Smooth muscle cell (in vitro differentiated cells): Measurements from ENCODE around the gene PEBP1. TPM values are rescaled to one million over a fixed set of nuclear protein-coding genes. Genes with fewer than 3 reads are reported as not detected.

Source experiments
- DNase-seq: peaks from one replicate; lab custom pipeline; 2025; ENCODE audit not compliant: unreplicated experiment; lab: John Stamatoyannopoulos, UW
- H2AFZ ChIP-seq: fragments of 200-600 bp; sonication (generic); 2 replicates; pipeline ENCODE4 v1.6.0; 2016; ENCODE audit warnings: antibody characterized with exemption, low read depth, mild to moderate bottlenecking
- H3F3A ChIP-seq: fragments of 200-600 bp; sonication (generic); 2 replicates; pipeline ENCODE4 v1.6.0; 2017; ENCODE audit warnings: antibody characterized with exemption, low read depth
- H3K27ac ChIP-seq: fragments of 200-600 bp; sonication (generic); 2 replicates; pipeline ENCODE4 v1.5.1; 2016; ENCODE audit warnings: low read depth, mild to moderate bottlenecking
- H3K27me3 ChIP-seq: fragments of 200-600 bp; sonication (generic); 2 replicates; pipeline ENCODE4 v1.6.1; 2016; ENCODE audit warnings: low read depth, mild to moderate bottlenecking
- H3K36me3 ChIP-seq: fragments of 200-600 bp; sonication (generic); 2 replicates; pipeline ENCODE4 v1.5.1; 2016; ENCODE audit warnings: low read depth
- H3K4me1 ChIP-seq: fragments of 200-600 bp; sonication (generic); 2 replicates; pipeline ENCODE4 v1.5.1; 2016; ENCODE audit warnings: low read depth
- H3K4me2 ChIP-seq: fragments of 200-600 bp; sonication (generic); 2 replicates; pipeline ENCODE4 v1.6.0; 2016; ENCODE audit warnings: mild to moderate bottlenecking
- H3K4me3 ChIP-seq: fragments of 200-600 bp; sonication (generic); 2 replicates; pipeline ENCODE4 v1.5.1; 2016; ENCODE audit warnings: mild to moderate bottlenecking
- H3K79me2 ChIP-seq: fragments of 200-600 bp; sonication (generic); 2 replicates; pipeline ENCODE4 v1.6.0; 2016; ENCODE audit warnings: low read depth, mild to moderate bottlenecking
- H3K9ac ChIP-seq: fragments of 200-600 bp; sonication (generic); 2 replicates; pipeline ENCODE4 v1.6.0; 2016; ENCODE audit warnings: low read depth
- H3K9me3 ChIP-seq: fragments of 200-600 bp; sonication (generic); replicated peaks from 2 replicates; pipeline ENCODE4 v1.5.1; 2016; ENCODE audit warnings: low read depth
- H4K20me1 ChIP-seq: fragments of 200-600 bp; sonication (generic); 2 replicates; pipeline ENCODE4 v1.6.0; 2016; ENCODE audit warnings: low read depth
- WGBS: methylation state at CpG from one replicate; pipeline ENCODE4 v1.1.7; 2016; ENCODE audit warnings: low lambda C conversion rate; 5-methylcytosine and 5-hydroxymethylcytosine counted together
- polyA plus RNA-seq: library from polyadenylated mRNA; unstranded; fragments of >200 nt; fragmentation: Nextera tagmentation; extraction: Ambion mirVana; gene quantifications from 2 replicates; pipeline ENCODE4 v1.2.1, GENCODE V29; 2016
- total RNA-seq: library from RNA; depleted of rRNA; stranded (reverse); fragments of >200 nt; gene quantifications from 2 replicates; pipeline ENCODE4 v1.2.3, GENCODE V29; 2014
- TF ChIP-seq, protein P1 (sequence below): fragments of 200-600 bp; sonication (generic); IDR thresholded peaks from 2 replicates; pipeline ENCODE4 v1.5.1; 2017; ENCODE audit warnings: borderline replicate concordance, mild to moderate bottlenecking, antibody characterized with exemption; ENCODE audit not compliant: insufficient read depth, poor library complexity, severe bottlenecking

PEBP1 gene
- 106 and 118 TPM in 2 replicates for total RNA-seq
- polyA plus RNA-seq, result 193 and 199 TPM in 2 replicates

DNA sequence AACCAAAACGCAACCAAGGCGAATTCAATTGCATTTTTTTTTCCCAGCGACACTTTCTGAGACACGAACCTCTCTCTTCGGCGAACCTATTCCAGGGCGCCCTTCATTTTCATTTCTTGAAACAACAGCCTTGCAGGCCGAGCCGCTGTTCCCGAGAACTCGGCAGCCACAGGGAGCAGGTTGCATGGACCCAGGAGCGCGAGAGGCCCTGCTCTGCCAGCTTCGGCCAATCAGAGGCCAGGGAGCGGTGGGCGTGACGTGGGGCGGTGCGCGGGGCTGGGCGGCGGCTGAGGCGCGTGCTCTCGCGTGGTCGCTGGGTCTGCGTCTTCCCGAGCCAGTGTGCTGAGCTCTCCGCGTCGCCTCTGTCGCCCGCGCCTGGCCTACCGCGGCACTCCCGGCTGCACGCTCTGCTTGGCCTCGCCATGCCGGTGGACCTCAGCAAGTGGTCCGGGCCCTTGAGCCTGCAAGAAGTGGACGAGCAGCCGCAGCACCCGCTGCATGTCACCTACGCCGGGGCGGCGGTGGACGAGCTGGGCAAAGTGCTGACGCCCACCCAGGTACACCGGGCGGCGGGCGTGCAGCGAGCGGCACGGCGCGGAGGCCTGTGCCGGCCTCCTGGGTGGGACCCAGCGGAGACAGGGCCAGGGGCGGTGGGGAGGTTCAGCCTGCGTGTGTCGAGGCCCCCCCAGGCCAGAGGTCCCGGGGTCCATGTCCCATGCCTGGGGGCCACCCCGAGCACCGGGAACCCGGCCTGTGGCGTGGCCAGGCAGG, at the start of gene PEBP1:
Gene PEBP1 (plus strand): TSS at position 337 of the 771 bp plus-strand sequence. CDS start 86 bp downstream, at position 423.
- Histone ChIP-seq H3F3A (no peaks in the 10 kb centered on the region), H3K27me3 (no peaks in the 10 kb centered on the region), H3K9ac (peak within 1 kb of the TSS; percentile 88), H3K4me2 (peak within 1 kb of the TSS; percentile 95), H3K4me3 (peak within 1 kb of the TSS; percentile 69), H3K27ac (peak within 1 kb of the TSS; percentile 22), H4K20me1 (no peaks in the 10 kb centered on the region), H2AFZ (peak within 1 kb of the TSS; percentile 92), H3K9me3 (no peaks in the 10 kb centered on the region), H3K4me1 (no peaks in the 10 kb centered on the region), H3K36me3 (no peaks in the 10 kb centered on the region), H3K79me2 (peaks cover 12% of the 10 kb centered on the region)
- WGBS, result 1% methylated on average over 64 of the region's 70 CpGs
- peak; percentile 82 for DNase-seq
- TF ChIP-seq, protein P1, sequence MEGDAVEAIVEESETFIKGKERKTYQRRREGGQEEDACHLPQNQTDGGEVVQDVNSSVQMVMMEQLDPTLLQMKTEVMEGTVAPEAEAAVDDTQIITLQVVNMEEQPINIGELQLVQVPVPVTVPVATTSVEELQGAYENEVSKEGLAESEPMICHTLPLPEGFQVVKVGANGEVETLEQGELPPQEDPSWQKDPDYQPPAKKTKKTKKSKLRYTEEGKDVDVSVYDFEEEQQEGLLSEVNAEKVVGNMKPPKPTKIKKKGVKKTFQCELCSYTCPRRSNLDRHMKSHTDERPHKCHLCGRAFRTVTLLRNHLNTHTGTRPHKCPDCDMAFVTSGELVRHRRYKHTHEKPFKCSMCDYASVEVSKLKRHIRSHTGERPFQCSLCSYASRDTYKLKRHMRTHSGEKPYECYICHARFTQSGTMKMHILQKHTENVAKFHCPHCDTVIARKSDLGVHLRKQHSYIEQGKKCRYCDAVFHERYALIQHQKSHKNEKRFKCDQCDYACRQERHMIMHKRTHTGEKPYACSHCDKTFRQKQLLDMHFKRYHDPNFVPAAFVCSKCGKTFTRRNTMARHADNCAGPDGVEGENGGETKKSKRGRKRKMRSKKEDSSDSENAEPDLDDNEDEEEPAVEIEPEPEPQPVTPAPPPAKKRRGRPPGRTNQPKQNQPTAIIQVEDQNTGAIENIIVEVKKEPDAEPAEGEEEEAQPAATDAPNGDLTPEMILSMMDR, result no peak

DNA sequence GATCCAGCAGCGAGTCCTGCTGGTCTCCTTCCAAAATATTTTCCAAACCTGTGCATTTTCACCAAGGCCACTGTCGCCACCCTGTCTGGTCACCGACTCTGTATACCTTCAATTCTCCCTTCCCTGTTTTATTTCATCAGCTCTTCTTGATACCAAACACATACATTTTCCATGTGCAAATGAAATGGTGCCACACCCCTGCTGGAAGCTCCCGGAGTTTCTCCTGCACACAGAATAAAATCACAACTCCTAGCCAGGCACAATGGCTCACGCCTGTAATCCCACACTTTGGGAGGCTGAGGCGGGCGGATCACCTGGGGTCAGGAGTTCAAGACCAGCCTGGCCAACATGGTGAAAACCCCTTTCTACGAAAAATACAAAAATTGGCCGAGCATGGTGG, 46.1 kb upstream of the PEBP1 start:
- Histone ChIP-seq H3K4me2 (no peak overlapping the region), H3K27ac (no peak overlapping the region), H3K79me2 (no peaks in the 10 kb centered on the region), H3K27me3 (no peaks in the 10 kb centered on the region), H4K20me1 (no peaks in the 10 kb centered on the region), H2AFZ (no peak overlapping the region), H3K4me1 (no peaks in the 10 kb centered on the region), H3F3A (no peaks in the 10 kb centered on the region), H3K9me3 (no peaks in the 10 kb centered on the region), H3K9ac (no peak overlapping the region), H3K36me3 (no peaks in the 10 kb centered on the region), H3K4me3 (no peak overlapping the region)
- TF ChIP-seq, protein P1, result no peak
- DNase-seq, result no peak
- WGBS, result 95% methylated on average over 9 of the region's 9 CpGs

DNA sequence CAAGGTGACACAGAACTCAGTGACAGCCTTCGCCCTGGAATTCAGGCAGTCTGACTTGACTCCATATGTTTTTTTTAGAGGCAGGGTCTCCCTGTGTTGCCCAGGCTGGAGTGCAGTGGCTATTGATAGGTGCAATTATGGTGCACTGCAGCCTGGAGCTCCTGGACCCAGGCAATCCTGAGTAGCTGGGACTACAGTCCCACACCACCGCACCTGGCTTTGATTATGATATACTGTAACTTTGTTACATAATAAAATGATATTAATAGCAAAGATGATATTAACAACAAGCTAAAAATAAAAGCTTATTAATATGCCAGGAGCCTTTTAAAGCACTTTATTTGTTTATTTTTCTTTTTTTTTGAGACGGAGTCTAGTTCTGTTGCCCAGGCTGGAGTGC, 41.9 kb upstream of the PEBP1 start:
- WGBS, result 97% methylated on average over 3 of the region's 3 CpGs
- no peaks in the 10 kb centered on the region for H3K9me3 ChIP-seq
- DNase-seq, result no peak
- H3K4me3 ChIP-seq, result no peak overlapping the region
- H3K27ac ChIP-seq, result no peak overlapping the region
- H3K4me1 ChIP-seq, result no peaks in the 10 kb centered on the region
- TF ChIP-seq, protein P1, result no peak
- H3K4me2 ChIP-seq, result no peak overlapping the region
- H3K9ac ChIP-seq, result no peak overlapping the region
- H4K20me1 ChIP-seq, result no peaks in the 10 kb centered on the region
- H3K27me3 ChIP-seq, result no peaks in the 10 kb centered on the region
- no peaks in the 10 kb centered on the region for H3K79me2 ChIP-seq
- H3K36me3 ChIP-seq, result no peaks in the 10 kb centered on the region
- no peaks in the 10 kb centered on the region for H3F3A ChIP-seq
- H2AFZ ChIP-seq, result no peak overlapping the region

DNA sequence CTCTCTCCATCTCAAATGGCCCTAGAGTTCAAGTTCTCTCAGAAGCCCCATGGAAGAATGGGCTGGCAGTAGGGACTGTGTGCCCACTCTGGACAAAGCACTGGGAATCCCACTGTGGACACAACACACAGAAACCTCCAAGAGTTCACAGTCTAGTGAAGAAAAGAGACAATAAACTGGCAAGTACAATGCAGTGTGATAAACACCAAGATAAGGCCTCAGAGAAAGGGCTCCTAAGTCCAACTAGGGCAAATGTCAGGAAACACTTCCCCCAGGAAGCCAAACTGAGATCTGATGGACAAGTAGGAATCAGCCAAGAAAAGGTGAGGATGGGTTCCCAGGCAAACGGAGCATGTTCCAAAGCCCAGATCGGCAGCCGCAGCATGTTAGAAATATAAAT, 37.5 kb upstream of the PEBP1 start:
- no peaks in the 10 kb centered on the region for H3K27me3 ChIP-seq
- no peaks in the 10 kb centered on the region for H3F3A ChIP-seq
- no peaks in the 10 kb centered on the region for H3K36me3 ChIP-seq
- H3K9me3 ChIP-seq, result no peaks in the 10 kb centered on the region
- no peak overlapping the region for H3K4me3 ChIP-seq
- no peaks in the 10 kb centered on the region for H4K20me1 ChIP-seq
- DNase-seq, result no peak
- no peak overlapping the region for H2AFZ ChIP-seq
- no peak overlapping the region for H3K27ac ChIP-seq
- H3K4me1 ChIP-seq, result peaks cover 3% of the 10 kb centered on the region
- H3K9ac ChIP-seq, result no peak overlapping the region
- WGBS, result 95% methylated on average over 3 of the region's 3 CpGs
- H3K4me2 ChIP-seq, result no peak overlapping the region
- H3K79me2 ChIP-seq, result no peaks in the 10 kb centered on the region
- TF ChIP-seq, protein P1, result no peak
